Spleen (tissue), 7 donors: ENCODE measurements around the gene PAX5.

ENCODE experiments used
- POLR2A ChIP-seq, 3 donors: fragments of 450-650 bp; IDR thresholded peaks; one replicate each; pipeline ENCODE4 v1.5.1; 2017; ENCODE audit warnings: antibody characterized with exemption in 3 of 3, mild to moderate bottlenecking in 1 of 3
- TF ChIP-seq, protein P1 (sequence below), 11 experiments: fragments of 200-600 bp in 7 of 11; fragments of 450-650 bp in 4 of 11; sonication (generic) in 4 of 11; IDR thresholded peaks in 8 of 11; conservative IDR thresholded peaks in 3 of 11; 1 replicate in 7 of 11; 2 replicates in 4 of 11; pipeline versions ENCODE4 v1.4.0 to v1.8.0; 2016 to 2021; ENCODE audit warnings: antibody characterized with exemption in 11 of 11, inconsistent platforms in 4 of 11, mild to moderate bottlenecking in 1 of 11
- donor health status: DM: no; HTN: no; CAD: no; lungs with moderate emphysema.
- donor health status: DM: no; HTN: no; CAD: no.
- donor health status: DM: no; HTN: no; CAD: no.

DNA sequence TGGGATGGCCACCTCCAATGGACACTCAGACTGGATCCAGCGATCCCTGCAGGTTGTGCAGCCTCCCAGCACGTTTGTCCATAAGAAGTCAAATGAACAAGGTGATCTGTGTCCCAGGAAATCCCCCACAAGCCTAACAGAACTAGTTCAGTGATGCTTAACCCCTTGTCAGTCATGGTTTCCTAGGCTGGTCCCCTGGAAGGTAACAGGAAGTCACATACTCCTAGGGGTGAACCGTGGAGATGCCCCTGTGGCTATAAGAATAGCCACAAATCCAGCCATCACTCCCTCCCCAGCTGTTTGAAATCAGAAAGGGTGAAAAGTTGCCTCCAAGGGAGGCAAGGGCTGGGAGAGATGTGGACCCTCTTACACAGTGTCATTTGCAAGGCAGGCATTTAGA is 22.5 kb downstream of the PAX5 start:
- TF ChIP-seq, protein P1, sequence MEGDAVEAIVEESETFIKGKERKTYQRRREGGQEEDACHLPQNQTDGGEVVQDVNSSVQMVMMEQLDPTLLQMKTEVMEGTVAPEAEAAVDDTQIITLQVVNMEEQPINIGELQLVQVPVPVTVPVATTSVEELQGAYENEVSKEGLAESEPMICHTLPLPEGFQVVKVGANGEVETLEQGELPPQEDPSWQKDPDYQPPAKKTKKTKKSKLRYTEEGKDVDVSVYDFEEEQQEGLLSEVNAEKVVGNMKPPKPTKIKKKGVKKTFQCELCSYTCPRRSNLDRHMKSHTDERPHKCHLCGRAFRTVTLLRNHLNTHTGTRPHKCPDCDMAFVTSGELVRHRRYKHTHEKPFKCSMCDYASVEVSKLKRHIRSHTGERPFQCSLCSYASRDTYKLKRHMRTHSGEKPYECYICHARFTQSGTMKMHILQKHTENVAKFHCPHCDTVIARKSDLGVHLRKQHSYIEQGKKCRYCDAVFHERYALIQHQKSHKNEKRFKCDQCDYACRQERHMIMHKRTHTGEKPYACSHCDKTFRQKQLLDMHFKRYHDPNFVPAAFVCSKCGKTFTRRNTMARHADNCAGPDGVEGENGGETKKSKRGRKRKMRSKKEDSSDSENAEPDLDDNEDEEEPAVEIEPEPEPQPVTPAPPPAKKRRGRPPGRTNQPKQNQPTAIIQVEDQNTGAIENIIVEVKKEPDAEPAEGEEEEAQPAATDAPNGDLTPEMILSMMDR (IDR thresholded peaks at IDR 0.05 in 8 of 11, conservative IDR thresholded peaks at IDR 0.05 in 3 of 11) = no peak
- no peak for TF ChIP-seq POLR2A (IDR thresholded peaks at IDR 0.05)
